Ishikawa (cell line): ENCODE measurements around the gene ABHD12B.

Experiments used
- CEBPB ChIP-seq: IDR thresholded peaks from 2 replicates; pipeline ENCODE4 v1.6.1; 2012
- CREB1 ChIP-seq: IDR thresholded peaks from 2 replicates; pipeline ENCODE4 v1.6.1; 2012; ENCODE audit warnings: low read depth
- EGR1 ChIP-seq: IDR thresholded peaks from 2 replicates; pipeline ENCODE4 v1.6.1; 2012
- EP300 ChIP-seq: IDR thresholded peaks from 2 replicates; pipeline ENCODE4 v1.6.1; 2012; ENCODE audit warnings: borderline replicate concordance
- FOXM1 ChIP-seq: IDR thresholded peaks from 2 replicates; pipeline ENCODE4 v1.6.1; 2012; ENCODE audit warnings: low read depth, borderline replicate concordance
- MAX ChIP-seq: IDR thresholded peaks from 2 replicates; pipeline ENCODE4 v1.6.1; 2012
- NFIC ChIP-seq: IDR thresholded peaks from 2 replicates; pipeline ENCODE4 v1.6.1; 2012
- RAD21 ChIP-seq: IDR thresholded peaks from 2 replicates; pipeline ENCODE4 v1.6.1; 2012; ENCODE audit warnings: low read depth
- REST ChIP-seq: IDR thresholded peaks from 2 replicates; pipeline ENCODE4 v1.6.1; 2012; ENCODE audit warnings: low read depth, mild to moderate bottlenecking
- TAF1 ChIP-seq: IDR thresholded peaks from 2 replicates; pipeline ENCODE4 v1.6.1; 2012; ENCODE audit warnings: low read depth, mild to moderate bottlenecking
- TCF12 ChIP-seq: IDR thresholded peaks from 2 replicates; pipeline ENCODE4 v1.6.1; 2012; ENCODE audit warnings: low read depth
- TEAD4 ChIP-seq: IDR thresholded peaks from 2 replicates; pipeline ENCODE4 v1.6.1; 2012
- USF1 ChIP-seq: IDR thresholded peaks from 2 replicates; pipeline ENCODE4 v1.6.1; 2012
- YY1 ChIP-seq: IDR thresholded peaks from 2 replicates; pipeline ENCODE4 v1.6.1; 2012; ENCODE audit warnings: low read depth
- ZBTB7A ChIP-seq: IDR thresholded peaks from 2 replicates; pipeline ENCODE4 v1.6.1; 2012; ENCODE audit warnings: low read depth

ABHD12B gene

GRCh38 chr14:50932592-50933495, 61.0 kb downstream of the ABHD12B start:
- TF ChIP-seq MAX (no peak), NFIC (no peak), RAD21 (no peak)

- TF ChIP-seq TEAD4: no peak
- no peak for TF ChIP-seq MAX
- no peak for TF ChIP-seq RAD21
Measured at GRCh38 chr14:50935126-50936015, 63.5 kb downstream of the ABHD12B start.

GRCh38 chr14:50936016-50936340, 64.1 kb downstream of the ABHD12B start:
- no peak for TF ChIP-seq FOXM1
- no peak for TF ChIP-seq RAD21
- TF ChIP-seq CEBPB: no peak
- no peak for TF ChIP-seq REST

- TF ChIP-seq NFIC: no peak
Measured at GRCh38 chr14:50936882-50937281, 65.0 kb downstream of the ABHD12B start.

- TF ChIP-seq EP300: no peak
- no peak for TF ChIP-seq ZBTB7A
- no peak for TF ChIP-seq REST
- no peak for TF ChIP-seq NFIC
- TF ChIP-seq YY1: no peak
- TF ChIP-seq TEAD4: no peak
- TF ChIP-seq EGR1: no peak
- TF ChIP-seq CREB1: no peak
- no peak for TF ChIP-seq CEBPB
- TF ChIP-seq USF1: no peak
- TF ChIP-seq MAX: no peak
- no peak for TF ChIP-seq TCF12
- TF ChIP-seq FOXM1: no peak
- no peak for TF ChIP-seq RAD21
- no peak for TF ChIP-seq TAF1
Measured at GRCh38 chr14:50937325-50937724, 65.5 kb downstream of the ABHD12B start.

GRCh38 chr14:50937800-50938199, 65.9 kb downstream of the ABHD12B start:
- TF ChIP-seq REST: no peak
- no peak for TF ChIP-seq CREB1
- no peak for TF ChIP-seq EP300
- TF ChIP-seq TAF1: no peak
- TF ChIP-seq MAX: no peak
- no peak for TF ChIP-seq TCF12
- TF ChIP-seq CEBPB: no peak
- TF ChIP-seq ZBTB7A: no peak
- no peak for TF ChIP-seq RAD21
- TF ChIP-seq EGR1: no peak
- no peak for TF ChIP-seq FOXM1
- no peak for TF ChIP-seq NFIC
